HCT116 (cell line): ENCODE data around the gene NAT16. TPM values are rescaled to one million over a fixed set of nuclear protein-coding genes. Genes with fewer than 3 reads are reported as not detected.

Experiments used
- ATAC-seq: fragments of 200-7000 bp; cut with Tn5 transposase; 2 replicates; pipeline ENCODE4 v1.9.1; 2020; ENCODE audit warnings: mild to moderate bottlenecking, moderate library complexity
- BruUV-seq: library from RNA; stranded (reverse); fragments of 400-500 nt; replicated peaks from 2 replicates; lab custom pipeline; 2021; lab: Mats Ljungman, UMichigan
- CTCF ChIA-PET: fragments of 300-600 bp; sonication (Branson Sonifier 250); formaldehyde crosslinking; loops from one replicate; lab custom pipeline; 2021; ENCODE audit warnings: antibody characterized with exemption; lab: Charles Lee
- POLR2A ChIA-PET: fragments of 300-600, 350-600 bp; sonication (Branson Sonifier 250); formaldehyde crosslinking; loops from one replicate; lab custom pipeline; 2021; ENCODE audit warnings: antibody characterized with exemption; lab: Charles Lee
- RAD21 ChIA-PET, 2 experiments: fragments of 300-600 bp; sonication (Branson Sonifier 250); formaldehyde crosslinking; loops; one replicate each; lab custom pipeline; 2023; ENCODE audit warnings: low total read pairs in 2 of 2; ENCODE audit not compliant: uncharacterized antibody in 2 of 2, unreplicated experiment in 2 of 2, low non-redundant PET in 1 of 2; lab: Charles Lee
- DNase-seq: peaks from one replicate; pipeline ENCODE4 v3.0.0-alpha.2; 2010; ENCODE audit warnings: low read depth, low spot score
- H2AFZ ChIP-seq: fragments of 200-600 bp; shearing (Covaris generic), sonication (generic); 2 replicates; pipeline ENCODE4 v1.6.1; 2017; ENCODE audit warnings: low read depth, mixed run types, mixed read lengths, antibody characterized with exemption, low read length; ENCODE audit not compliant: poor library complexity, severe bottlenecking
- H3K27ac ChIP-seq: 2 replicates; pipeline ENCODE4 v1.5.1; 2012; ENCODE audit warnings: low read depth, low read length
- H3K27me3 ChIP-seq: fragments of 200-600 bp; sonication (generic); 2 replicates; pipeline ENCODE4 v1.6.1; 2016; ENCODE audit warnings: mixed run types, low read length, mixed read lengths; ENCODE audit not compliant: insufficient read depth
- H3K36me3 ChIP-seq, 2 experiments: fragments of 200-500 bp in 1 of 2; fragments of 200-600 bp in 1 of 2; sonication (Bioruptor generic) in 1 of 2; sonication (generic) in 1 of 2; 2 replicates each; pipeline versions ENCODE4 v1.5.1 to v1.6.1; 2014 to 2016; ENCODE audit warnings: low read length in 2 of 2, inconsistent platforms in 1 of 2, mixed read lengths in 1 of 2, mixed run types in 1 of 2; ENCODE audit not compliant: insufficient read depth in 2 of 2, control insufficient read depth in 1 of 2
- H3K4me1 ChIP-seq, 2 experiments: fragments of 200-600 bp in 1 of 2; sonication (generic) in 1 of 2; 2 replicates each; pipeline versions ENCODE4 v1.5.1 to v1.6.1; 2012 to 2017; ENCODE audit warnings: low read length in 2 of 2, inconsistent platforms in 1 of 2, mild to moderate bottlenecking in 1 of 2, mixed read lengths in 1 of 2, mixed run types in 1 of 2, moderate library complexity in 1 of 2; ENCODE audit not compliant: insufficient read depth in 2 of 2, control insufficient read depth in 1 of 2
- H3K4me2 ChIP-seq: fragments of 200-600 bp; sonication (generic); 2 replicates; pipeline ENCODE4 v1.6.1; 2017; ENCODE audit warnings: mixed run types, low read length, mixed read lengths
- H3K4me3 ChIP-seq, 2 experiments: fragments of 200-600 bp in 1 of 2; sonication (generic) in 1 of 2; replicated peaks in 1 of 2; 2 replicates each; pipeline ENCODE4 v1.5.1; 2011 to 2016; ENCODE audit warnings: low read length in 2 of 2, control low read depth in 1 of 2, low read depth in 1 of 2, mild to moderate bottlenecking in 1 of 2, mixed read lengths in 1 of 2, mixed run types in 1 of 2
- H3K79me2 ChIP-seq: fragments of 200-600 bp; sonication (generic); 2 replicates; pipeline ENCODE4 v1.6.1; 2017; ENCODE audit warnings: mild to moderate bottlenecking, mixed run types, low read length, moderate library complexity, mixed read lengths; ENCODE audit not compliant: insufficient read depth
- H3K9ac ChIP-seq: fragments of 200-600 bp; sonication (generic); 2 replicates; pipeline ENCODE4 v1.6.1; 2016; ENCODE audit warnings: low read length, mixed read lengths
- H3K9me2 ChIP-seq: fragments of 200-600 bp; sonication (generic), shearing (Covaris generic); 2 replicates; pipeline ENCODE4 v1.6.1; 2017; ENCODE audit warnings: mixed run types, mild to moderate bottlenecking, moderate library complexity; ENCODE audit not compliant: insufficient read depth
- H3K9me3 ChIP-seq, 2 experiments: fragments of 200-500 bp in 1 of 2; fragments of 200-600 bp in 1 of 2; sonication (Bioruptor generic) in 1 of 2; sonication (generic) in 1 of 2; 2 replicates each; pipeline ENCODE4 v1.6.1; 2014 to 2017; ENCODE audit warnings: low read length in 2 of 2, mixed read lengths in 2 of 2, inconsistent platforms in 1 of 2, low read depth in 1 of 2, mild to moderate bottlenecking in 1 of 2, mixed run types in 1 of 2, moderate library complexity in 1 of 2; ENCODE audit not compliant: control insufficient read depth in 1 of 2, insufficient read depth in 1 of 2
- H4K20me1 ChIP-seq: fragments of 200-600 bp; sonication (generic), shearing (Covaris generic); 2 replicates; pipeline ENCODE4 v1.6.1; 2017; ENCODE audit warnings: mixed run types, mild to moderate bottlenecking, moderate library complexity; ENCODE audit not compliant: insufficient read depth
- ATF3 ChIP-seq: IDR thresholded peaks from 2 replicates; pipeline ENCODE4 v1.6.1; 2012
- CEBPB ChIP-seq: IDR thresholded peaks from 2 replicates; pipeline ENCODE4 v1.6.1; 2012; ENCODE audit warnings: low read depth
- EGR1 ChIP-seq: IDR thresholded peaks from 2 replicates; pipeline ENCODE4 v1.6.1; 2012; ENCODE audit warnings: low read depth
- EZH2 ChIP-seq: fragments of 200-600 bp; sonication (generic); IDR thresholded peaks from 2 replicates; pipeline ENCODE4 v1.6.1; 2017; ENCODE audit warnings: antibody characterized with exemption, mixed run types
- EZH2phosphoT487 ChIP-seq: fragments of 200-600 bp; IDR thresholded peaks from 2 replicates; pipeline ENCODE4 v1.6.1; 2018; ENCODE audit warnings: antibody characterized with exemption, borderline replicate concordance
- FOSL1 ChIP-seq: IDR thresholded peaks from 2 replicates; pipeline ENCODE4 v1.6.1; 2012; ENCODE audit warnings: low read depth
- MAX ChIP-seq: IDR thresholded peaks from 2 replicates; pipeline ENCODE4 v1.6.1; 2012
- RAD21 ChIP-seq: IDR thresholded peaks from 2 replicates; pipeline ENCODE4 v1.6.1; 2012; ENCODE audit warnings: low read depth, mild to moderate bottlenecking
- SIN3A ChIP-seq: IDR thresholded peaks from 2 replicates; pipeline ENCODE4 v1.6.1; 2012; ENCODE audit warnings: low read depth
- SP1 ChIP-seq: IDR thresholded peaks from 2 replicates; pipeline ENCODE4 v1.6.1; 2012; ENCODE audit warnings: low read depth
- TCF7L2 ChIP-seq: IDR thresholded peaks from 2 replicates; pipeline ENCODE4 v1.7.0; 2011; ENCODE audit warnings: borderline replicate concordance, inconsistent platforms; ENCODE audit not compliant: insufficient read depth, insufficient read length; ENCODE audit errors: extremely low read depth
- YY1 ChIP-seq: IDR thresholded peaks from 2 replicates; pipeline ENCODE4 v1.6.1; 2011; ENCODE audit warnings: low read length, low read depth, moderate library complexity, mild to moderate bottlenecking; ENCODE audit not compliant: insufficient replicate concordance; ENCODE audit errors: extremely low read depth
- ZFX ChIP-seq: fragments of 450-650 bp; IDR thresholded peaks from 2 replicates; pipeline ENCODE4 v1.6.1; 2017
- ZNF274 ChIP-seq: fragments of 200-500 bp; sonication (Bioruptor generic); IDR thresholded peaks from 2 replicates; pipeline ENCODE4 v1.6.1; 2014; ENCODE audit warnings: mild to moderate bottlenecking, low read depth, low read length, inconsistent platforms
- intact Hi-C: fragments of 100-400 bp; cut with micrococcal nuclease; formaldehyde crosslinking; loops from 2 replicates; pipeline ENCODE4 v1.10.0; 2022
- total RNA-seq: library from RNA; stranded (reverse); gene quantifications from one replicate; pipeline ENCODE4 v1.2.1, GENCODE V29; 2021; ENCODE audit not compliant: unreplicated experiment
- TF ChIP-seq, protein P1 (sequence below): IDR thresholded peaks from 2 replicates; pipeline ENCODE4 v1.6.1; 2012; ENCODE audit warnings: low read depth
- TF ChIP-seq, protein P2 (sequence below): IDR thresholded peaks from 2 replicates; pipeline ENCODE4 v1.6.1; 2011; ENCODE audit warnings: mild to moderate bottlenecking, low read length, moderate library complexity; ENCODE audit not compliant: insufficient replicate concordance; ENCODE audit errors: extremely low read depth
- TF ChIP-seq, protein P3 (sequence below), 3 experiments: fragments of 200-600 bp in 1 of 3; sonication (generic) in 1 of 3; IDR thresholded peaks in 2 of 3; conservative IDR thresholded peaks in 1 of 3; 2 replicates each; pipeline ENCODE4 v1.5.1; 2012 to 2017; ENCODE audit warnings: low read depth in 2 of 3, low read length in 2 of 3, antibody characterized with exemption in 1 of 3, borderline replicate concordance in 1 of 3, control low read depth in 1 of 3, mild to moderate bottlenecking in 1 of 3, mixed read lengths in 1 of 3, mixed run types in 1 of 3, moderate library complexity in 1 of 3; ENCODE audit not compliant: insufficient read depth in 1 of 3

Gene NAT16
- total RNA-seq, 1 experiment from 2014 or later, result 2.0 TPM

GRCh38 chr7:101202603-101202918, 22.5 kb upstream of the NAT16 start:
- CTCF ChIA-PET, result interaction anchor here (2.3 kb wide), 1 partner anchor 10 kb away, joined by 13 read pairs; no protein-coding TSS in a partner anchor
- Histone ChIP-seq H2AFZ (no peak overlapping the region), H3K79me2 (no peaks in the 10 kb centered on the region), H3K9me2 (no peaks in the 10 kb centered on the region), H3K4me1 (peaks cover 0 to 8% of the 10 kb centered on the region in 2 experiments; a peak in 3 of 4 replicates), H3K4me2 (no peak overlapping the region), H3K4me3 (no peak overlapping the region), H3K27me3 (no peaks in the 10 kb centered on the region), H4K20me1 (no peaks in the 10 kb centered on the region), H3K27ac (no peak overlapping the region), H3K36me3 (no peaks in the 10 kb centered on the region), H3K9me3 (no peaks in the 10 kb centered on the region), H3K9ac (no peak overlapping the region)
- POLR2A ChIA-PET, result no interaction called here
- no peak for TF ChIP-seq ZFX
- TF ChIP-seq RAD21, result no peak
- TF ChIP-seq, protein P1, sequence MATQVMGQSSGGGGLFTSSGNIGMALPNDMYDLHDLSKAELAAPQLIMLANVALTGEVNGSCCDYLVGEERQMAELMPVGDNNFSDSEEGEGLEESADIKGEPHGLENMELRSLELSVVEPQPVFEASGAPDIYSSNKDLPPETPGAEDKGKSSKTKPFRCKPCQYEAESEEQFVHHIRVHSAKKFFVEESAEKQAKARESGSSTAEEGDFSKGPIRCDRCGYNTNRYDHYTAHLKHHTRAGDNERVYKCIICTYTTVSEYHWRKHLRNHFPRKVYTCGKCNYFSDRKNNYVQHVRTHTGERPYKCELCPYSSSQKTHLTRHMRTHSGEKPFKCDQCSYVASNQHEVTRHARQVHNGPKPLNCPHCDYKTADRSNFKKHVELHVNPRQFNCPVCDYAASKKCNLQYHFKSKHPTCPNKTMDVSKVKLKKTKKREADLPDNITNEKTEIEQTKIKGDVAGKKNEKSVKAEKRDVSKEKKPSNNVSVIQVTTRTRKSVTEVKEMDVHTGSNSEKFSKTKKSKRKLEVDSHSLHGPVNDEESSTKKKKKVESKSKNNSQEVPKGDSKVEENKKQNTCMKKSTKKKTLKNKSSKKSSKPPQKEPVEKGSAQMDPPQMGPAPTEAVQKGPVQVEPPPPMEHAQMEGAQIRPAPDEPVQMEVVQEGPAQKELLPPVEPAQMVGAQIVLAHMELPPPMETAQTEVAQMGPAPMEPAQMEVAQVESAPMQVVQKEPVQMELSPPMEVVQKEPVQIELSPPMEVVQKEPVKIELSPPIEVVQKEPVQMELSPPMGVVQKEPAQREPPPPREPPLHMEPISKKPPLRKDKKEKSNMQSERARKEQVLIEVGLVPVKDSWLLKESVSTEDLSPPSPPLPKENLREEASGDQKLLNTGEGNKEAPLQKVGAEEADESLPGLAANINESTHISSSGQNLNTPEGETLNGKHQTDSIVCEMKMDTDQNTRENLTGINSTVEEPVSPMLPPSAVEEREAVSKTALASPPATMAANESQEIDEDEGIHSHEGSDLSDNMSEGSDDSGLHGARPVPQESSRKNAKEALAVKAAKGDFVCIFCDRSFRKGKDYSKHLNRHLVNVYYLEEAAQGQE, result no peak
- TF ChIP-seq, protein P2, sequence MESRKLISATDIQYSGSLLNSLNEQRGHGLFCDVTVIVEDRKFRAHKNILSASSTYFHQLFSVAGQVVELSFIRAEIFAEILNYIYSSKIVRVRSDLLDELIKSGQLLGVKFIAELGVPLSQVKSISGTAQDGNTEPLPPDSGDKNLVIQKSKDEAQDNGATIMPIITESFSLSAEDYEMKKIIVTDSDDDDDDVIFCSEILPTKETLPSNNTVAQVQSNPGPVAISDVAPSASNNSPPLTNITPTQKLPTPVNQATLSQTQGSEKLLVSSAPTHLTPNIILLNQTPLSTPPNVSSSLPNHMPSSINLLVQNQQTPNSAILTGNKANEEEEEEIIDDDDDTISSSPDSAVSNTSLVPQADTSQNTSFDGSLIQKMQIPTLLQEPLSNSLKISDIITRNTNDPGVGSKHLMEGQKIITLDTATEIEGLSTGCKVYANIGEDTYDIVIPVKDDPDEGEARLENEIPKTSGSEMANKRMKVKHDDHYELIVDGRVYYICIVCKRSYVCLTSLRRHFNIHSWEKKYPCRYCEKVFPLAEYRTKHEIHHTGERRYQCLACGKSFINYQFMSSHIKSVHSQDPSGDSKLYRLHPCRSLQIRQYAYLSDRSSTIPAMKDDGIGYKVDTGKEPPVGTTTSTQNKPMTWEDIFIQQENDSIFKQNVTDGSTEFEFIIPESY, result no peak
- no peak for TF ChIP-seq SP1
- no peak for TF ChIP-seq EZH2phosphoT487
- TF ChIP-seq YY1, result no peak
- no peak for TF ChIP-seq SIN3A
- no peak for TF ChIP-seq CEBPB
- no peak for TF ChIP-seq EGR1
- no peak for TF ChIP-seq ATF3
- no peak for TF ChIP-seq TCF7L2
- no peak for TF ChIP-seq EZH2
- TF ChIP-seq, protein P3, sequence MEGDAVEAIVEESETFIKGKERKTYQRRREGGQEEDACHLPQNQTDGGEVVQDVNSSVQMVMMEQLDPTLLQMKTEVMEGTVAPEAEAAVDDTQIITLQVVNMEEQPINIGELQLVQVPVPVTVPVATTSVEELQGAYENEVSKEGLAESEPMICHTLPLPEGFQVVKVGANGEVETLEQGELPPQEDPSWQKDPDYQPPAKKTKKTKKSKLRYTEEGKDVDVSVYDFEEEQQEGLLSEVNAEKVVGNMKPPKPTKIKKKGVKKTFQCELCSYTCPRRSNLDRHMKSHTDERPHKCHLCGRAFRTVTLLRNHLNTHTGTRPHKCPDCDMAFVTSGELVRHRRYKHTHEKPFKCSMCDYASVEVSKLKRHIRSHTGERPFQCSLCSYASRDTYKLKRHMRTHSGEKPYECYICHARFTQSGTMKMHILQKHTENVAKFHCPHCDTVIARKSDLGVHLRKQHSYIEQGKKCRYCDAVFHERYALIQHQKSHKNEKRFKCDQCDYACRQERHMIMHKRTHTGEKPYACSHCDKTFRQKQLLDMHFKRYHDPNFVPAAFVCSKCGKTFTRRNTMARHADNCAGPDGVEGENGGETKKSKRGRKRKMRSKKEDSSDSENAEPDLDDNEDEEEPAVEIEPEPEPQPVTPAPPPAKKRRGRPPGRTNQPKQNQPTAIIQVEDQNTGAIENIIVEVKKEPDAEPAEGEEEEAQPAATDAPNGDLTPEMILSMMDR (IDR thresholded peaks at IDR 0.05 in 2 of 3, conservative IDR thresholded peaks at IDR 0.05 in 1 of 3; ENCODE audit: borderline replicate concordance in 1 of 3, insufficient read depth in 1 of 3, low read depth in 2 of 3, low read length in 2 of 3), result no peak
- TF ChIP-seq MAX, result no peak
- TF ChIP-seq ZNF274, result no peak
- TF ChIP-seq FOSL1, result no peak
- no peak for DNase-seq
- RAD21 ChIA-PET, result no interaction called here
- no TSS peak for BruUV-seq
- intact Hi-C loops, result no loop called here
- no peak for ATAC-seq
